SK-N-SH (cell line): ENCODE data around the gene EVA1A.

Experiments used
- RCOR1 ChIP-seq: fragments of 150-350 bp; IDR thresholded peaks from 2 replicates; pipeline ENCODE4 v1.6.1; 2017; ENCODE audit warnings: antibody characterized with exemption, low read length
- RFX5 ChIP-seq: IDR thresholded peaks from 2 replicates; pipeline ENCODE4 v1.6.1; 2012; ENCODE audit warnings: mild to moderate bottlenecking, improper control_type of control experiment, low read length
- TAF1 ChIP-seq: IDR thresholded peaks from 2 replicates; pipeline ENCODE4 v1.6.1; 2012; ENCODE audit warnings: low read depth, mild to moderate bottlenecking, low read length, moderate library complexity, borderline replicate concordance
- TF ChIP-seq, protein P1 (sequence below): fragments of 200-600 bp; sonication (generic); IDR thresholded peaks from 2 replicates; pipeline ENCODE4 v1.6.1; 2017; ENCODE audit warnings: antibody characterized with exemption, mild to moderate bottlenecking, moderate library complexity
- TF ChIP-seq, protein P2 (sequence below): IDR thresholded peaks from 2 replicates; pipeline ENCODE4 v1.6.1; 2012; ENCODE audit warnings: mild to moderate bottlenecking, low read depth, low read length, moderate library complexity

DNA sequence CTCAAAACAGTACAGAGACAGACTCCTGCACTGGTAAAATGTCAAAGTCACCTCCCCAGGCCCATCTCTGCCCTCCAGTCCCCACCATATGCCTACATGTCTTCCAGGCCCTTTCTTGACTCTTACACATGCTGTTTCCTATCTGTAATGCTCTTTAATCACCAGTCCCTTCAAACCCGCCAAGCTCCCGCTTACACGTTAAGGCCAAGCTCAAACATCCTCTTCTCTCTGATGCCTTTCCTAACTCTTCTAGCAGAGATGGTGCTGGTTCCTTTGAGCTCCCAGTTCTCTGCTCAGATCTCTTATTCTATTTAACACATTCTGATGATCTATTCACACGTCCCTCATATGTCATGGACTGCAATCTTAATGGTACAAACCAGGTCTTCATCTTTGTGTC, 5.0 kb downstream of the EVA1A start:
- TF ChIP-seq RFX5 (no peak), RCOR1 (no peak), TAF1 (no peak)
- TF ChIP-seq, protein P1, sequence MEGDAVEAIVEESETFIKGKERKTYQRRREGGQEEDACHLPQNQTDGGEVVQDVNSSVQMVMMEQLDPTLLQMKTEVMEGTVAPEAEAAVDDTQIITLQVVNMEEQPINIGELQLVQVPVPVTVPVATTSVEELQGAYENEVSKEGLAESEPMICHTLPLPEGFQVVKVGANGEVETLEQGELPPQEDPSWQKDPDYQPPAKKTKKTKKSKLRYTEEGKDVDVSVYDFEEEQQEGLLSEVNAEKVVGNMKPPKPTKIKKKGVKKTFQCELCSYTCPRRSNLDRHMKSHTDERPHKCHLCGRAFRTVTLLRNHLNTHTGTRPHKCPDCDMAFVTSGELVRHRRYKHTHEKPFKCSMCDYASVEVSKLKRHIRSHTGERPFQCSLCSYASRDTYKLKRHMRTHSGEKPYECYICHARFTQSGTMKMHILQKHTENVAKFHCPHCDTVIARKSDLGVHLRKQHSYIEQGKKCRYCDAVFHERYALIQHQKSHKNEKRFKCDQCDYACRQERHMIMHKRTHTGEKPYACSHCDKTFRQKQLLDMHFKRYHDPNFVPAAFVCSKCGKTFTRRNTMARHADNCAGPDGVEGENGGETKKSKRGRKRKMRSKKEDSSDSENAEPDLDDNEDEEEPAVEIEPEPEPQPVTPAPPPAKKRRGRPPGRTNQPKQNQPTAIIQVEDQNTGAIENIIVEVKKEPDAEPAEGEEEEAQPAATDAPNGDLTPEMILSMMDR, result no peak
- TF ChIP-seq, protein P2, sequence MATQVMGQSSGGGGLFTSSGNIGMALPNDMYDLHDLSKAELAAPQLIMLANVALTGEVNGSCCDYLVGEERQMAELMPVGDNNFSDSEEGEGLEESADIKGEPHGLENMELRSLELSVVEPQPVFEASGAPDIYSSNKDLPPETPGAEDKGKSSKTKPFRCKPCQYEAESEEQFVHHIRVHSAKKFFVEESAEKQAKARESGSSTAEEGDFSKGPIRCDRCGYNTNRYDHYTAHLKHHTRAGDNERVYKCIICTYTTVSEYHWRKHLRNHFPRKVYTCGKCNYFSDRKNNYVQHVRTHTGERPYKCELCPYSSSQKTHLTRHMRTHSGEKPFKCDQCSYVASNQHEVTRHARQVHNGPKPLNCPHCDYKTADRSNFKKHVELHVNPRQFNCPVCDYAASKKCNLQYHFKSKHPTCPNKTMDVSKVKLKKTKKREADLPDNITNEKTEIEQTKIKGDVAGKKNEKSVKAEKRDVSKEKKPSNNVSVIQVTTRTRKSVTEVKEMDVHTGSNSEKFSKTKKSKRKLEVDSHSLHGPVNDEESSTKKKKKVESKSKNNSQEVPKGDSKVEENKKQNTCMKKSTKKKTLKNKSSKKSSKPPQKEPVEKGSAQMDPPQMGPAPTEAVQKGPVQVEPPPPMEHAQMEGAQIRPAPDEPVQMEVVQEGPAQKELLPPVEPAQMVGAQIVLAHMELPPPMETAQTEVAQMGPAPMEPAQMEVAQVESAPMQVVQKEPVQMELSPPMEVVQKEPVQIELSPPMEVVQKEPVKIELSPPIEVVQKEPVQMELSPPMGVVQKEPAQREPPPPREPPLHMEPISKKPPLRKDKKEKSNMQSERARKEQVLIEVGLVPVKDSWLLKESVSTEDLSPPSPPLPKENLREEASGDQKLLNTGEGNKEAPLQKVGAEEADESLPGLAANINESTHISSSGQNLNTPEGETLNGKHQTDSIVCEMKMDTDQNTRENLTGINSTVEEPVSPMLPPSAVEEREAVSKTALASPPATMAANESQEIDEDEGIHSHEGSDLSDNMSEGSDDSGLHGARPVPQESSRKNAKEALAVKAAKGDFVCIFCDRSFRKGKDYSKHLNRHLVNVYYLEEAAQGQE, result no peak
